Measurements from ENCODE around the gene LAD1. TPM values are rescaled to one million over a fixed set of nuclear protein-coding genes. Genes with fewer than 3 reads are reported as not detected.

The LAD1 gene
- total RNA-seq, 1 donor, result not detected

- TF ChIP-seq CTCF (IDR thresholded peaks at IDR 0.05; ENCODE audit: insufficient read depth, low read length), result no peak
- no peak for DNase-seq (ENCODE audit: low read depth)
These were observed 27.6 kb upstream of the LAD1 start for GRCh38 chr1:201426479-201427310.

GRCh38 chr1:201424146-201424545 lies 25.0 kb upstream of the LAD1 start:
- DNase-seq (ENCODE audit: low read depth), result no peak
- H3K4me3 ChIP-seq (ENCODE audit: low read depth, low read length), result no peak overlapping the region
- TF ChIP-seq CTCF (IDR thresholded peaks at IDR 0.05; ENCODE audit: insufficient read depth, low read length), result no peak

More at GRCh38 chr1:201426479-201427310, 27.6 kb upstream of the LAD1 start:
- H3K4me3 ChIP-seq (ENCODE audit: low read depth, low read length), result no peak overlapping the region

GRCh38 chr1:201423655-201424054 lies 24.5 kb upstream of the LAD1 start:
- no peak for TF ChIP-seq CTCF (IDR thresholded peaks at IDR 0.05; ENCODE audit: insufficient read depth, low read length)
- no peak for DNase-seq (ENCODE audit: low read depth)
- no peak overlapping the region for H3K4me3 ChIP-seq (ENCODE audit: low read depth, low read length)

GRCh38 chr1:201422436-201423030 lies 23.4 kb upstream of the LAD1 start:
- H3K4me3 ChIP-seq (ENCODE audit: low read depth, low read length), result no peak overlapping the region
- no peak for TF ChIP-seq CTCF (IDR thresholded peaks at IDR 0.05; ENCODE audit: insufficient read depth, low read length)
- no peak for DNase-seq (ENCODE audit: low read depth)

GRCh38 chr1:201422026-201422425 lies 22.9 kb upstream of the LAD1 start:
- DNase-seq (ENCODE audit: low read depth), result no peak
- H3K4me3 ChIP-seq (ENCODE audit: low read depth, low read length), result no peak overlapping the region
- TF ChIP-seq CTCF (IDR thresholded peaks at IDR 0.05; ENCODE audit: insufficient read depth, low read length), result no peak

- no peak overlapping the region for H3K4me3 ChIP-seq (ENCODE audit: low read depth, low read length)
These were observed 21.9 kb upstream of the LAD1 start for GRCh38 chr1:201421041-201421440.

More at GRCh38 chr1:201421041-201421440, 21.9 kb upstream of the LAD1 start:
- no peak for TF ChIP-seq CTCF (IDR thresholded peaks at IDR 0.05; ENCODE audit: insufficient read depth, low read length)
- DNase-seq (ENCODE audit: low read depth), result no peak

Data from fibroblast of the aortic adventitia (primary cell).